HG03097 (cell line): Measurements from ENCODE around the gene MTPN.

Experiments
- ATAC-seq: cut with Tn5 transposase; IDR thresholded peaks from one replicate; pipeline ENCODE4 v1.9.1; 2021; ENCODE audit not compliant: unreplicated experiment, low FRiP score

The MTPN gene

GRCh38 chr7:135899458-135900064 is 77.6 kb downstream of the MTPN start:
- ATAC-seq = no peak

DNA sequence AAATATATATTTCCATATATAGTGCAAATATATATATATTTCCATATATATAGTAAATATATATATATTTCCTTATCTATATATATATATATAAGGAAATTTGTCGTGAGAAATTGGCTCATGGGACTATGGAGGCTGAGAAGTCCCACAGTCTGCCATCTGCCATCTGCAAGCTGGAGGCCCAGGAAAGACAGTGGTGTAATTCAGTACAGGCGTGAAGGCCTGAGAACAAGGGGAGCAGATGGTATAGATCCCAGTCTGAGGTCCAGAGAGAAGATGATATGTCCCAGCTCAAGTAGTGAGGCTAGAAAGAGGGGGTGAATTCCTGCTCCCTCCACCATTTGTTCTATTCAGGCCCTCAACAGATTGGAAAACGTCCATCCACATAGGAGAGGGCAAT is 78.9 kb downstream of the MTPN start:
- no peak for ATAC-seq

- no peak for ATAC-seq
These were observed 82.3 kb downstream of the MTPN start for GRCh38 chr7:135894816-135895215.

- ATAC-seq = no peak
These were observed 87.3 kb downstream of the MTPN start for GRCh38 chr7:135889823-135890222.

DNA sequence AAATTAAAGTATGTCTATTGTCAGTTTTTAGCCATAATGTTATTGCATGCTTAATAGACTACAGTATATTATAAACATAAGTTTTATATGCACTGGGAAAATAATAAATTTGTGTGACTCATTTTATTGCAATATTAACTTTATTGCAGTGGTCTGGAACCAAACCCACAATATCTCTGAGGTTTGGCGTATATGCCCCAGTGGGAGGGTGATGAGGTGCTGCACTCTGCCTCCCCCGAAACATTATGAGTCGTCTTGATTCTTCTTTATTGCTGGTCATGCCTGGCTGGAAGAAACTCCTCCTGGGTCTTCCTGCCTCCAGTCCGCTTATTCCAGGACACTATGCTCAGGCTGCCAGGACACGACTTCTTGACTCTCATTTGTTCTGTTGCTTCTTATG is 88.4 kb downstream of the MTPN start:
- no peak for ATAC-seq

- ATAC-seq = peak; percentile 74
These were observed 90.6 kb downstream of the MTPN start for GRCh38 chr7:135886345-135887132.

DNA sequence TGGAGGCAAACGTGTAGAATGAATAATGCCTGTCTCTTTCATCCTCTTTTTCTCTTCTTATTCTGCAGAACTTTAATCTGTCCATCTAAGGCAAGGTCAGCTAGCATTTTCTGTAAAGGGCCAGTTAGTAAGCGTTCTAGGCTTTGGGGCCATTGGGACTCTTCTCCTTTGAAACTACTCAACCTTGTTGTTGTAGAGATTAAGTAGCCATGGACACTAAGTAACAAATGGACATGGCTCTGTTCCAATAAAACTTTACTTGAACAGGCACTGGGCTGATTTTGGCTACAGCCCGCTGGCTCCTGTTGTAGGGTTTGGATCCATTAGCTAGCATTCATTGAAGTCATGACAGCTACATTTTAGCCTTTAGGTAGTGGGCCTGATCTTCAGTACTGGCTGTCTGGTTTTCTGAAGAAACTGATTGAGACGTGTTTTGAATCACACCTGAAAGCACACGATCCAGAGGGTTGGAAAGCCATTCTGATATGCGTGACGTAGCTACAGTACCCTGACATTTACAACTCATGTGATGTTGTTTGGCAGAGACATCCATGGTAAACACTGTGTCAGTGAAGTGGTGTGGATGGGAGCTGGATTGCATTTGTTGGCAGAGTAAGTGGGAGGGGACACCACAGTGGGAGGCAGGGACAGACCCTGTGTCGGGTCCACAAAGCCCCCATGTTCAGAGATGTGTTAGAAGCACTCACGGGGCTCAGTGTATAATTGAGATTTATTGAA is 92.5 kb downstream of the MTPN start:
- no peak for ATAC-seq

- no peak for ATAC-seq
These were observed 97.9 kb downstream of the MTPN start for GRCh38 chr7:135879233-135879632.

DNA sequence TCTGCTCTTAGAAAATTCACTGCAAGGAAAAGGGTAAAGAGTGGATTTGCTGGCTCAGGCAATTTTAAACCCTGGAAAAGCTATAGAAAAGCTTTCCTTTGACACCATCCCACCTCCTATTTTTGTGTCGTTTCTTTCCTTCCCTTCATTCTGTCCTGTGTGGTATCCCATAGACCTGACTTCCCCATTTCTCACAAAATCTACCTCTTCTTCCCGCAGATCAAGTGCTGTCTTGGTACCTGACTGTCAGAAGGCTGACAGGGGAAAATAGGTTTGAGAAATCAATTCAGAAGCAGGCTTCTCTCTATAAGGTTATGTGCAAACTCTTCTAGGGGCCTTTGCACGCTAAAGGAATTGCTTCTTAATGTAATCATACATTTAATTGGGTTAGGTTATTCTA is 98.9 kb downstream of the MTPN start:
- ATAC-seq = no peak

GRCh38 chr7:135877805-135878204 is 99.4 kb downstream of the MTPN start:
- ATAC-seq = no peak
